Epithelial cell of proximal tubule (primary cell): ENCODE data around the gene ZSCAN10. TPM values are rescaled to one million over a fixed set of nuclear protein-coding genes. Genes with fewer than 3 reads are reported as not detected.

Experiments used
- DNase-seq: peaks from one replicate; pipeline ENCODE4 v3.0.0-alpha.2; 2011; ENCODE audit warnings: low read depth
- H3K4me3 ChIP-seq: 2 replicates; pipeline ENCODE4 v1.5.1; 2011; ENCODE audit warnings: low read depth, mild to moderate bottlenecking, low read length
- CTCF ChIP-seq: conservative IDR thresholded peaks from 2 replicates; pipeline ENCODE4 v1.5.1; 2012; ENCODE audit warnings: low read depth, mild to moderate bottlenecking, low read length
- total RNA-seq: library from RNA; depleted of rRNA; stranded (reverse); fragments of >200 nt; gene quantifications from 2 replicates; pipeline ENCODE4 v1.2.3, GENCODE V29; 2015

ZSCAN10 gene
- total RNA-seq, 1 donor from 2014 or later = not detected

- TF ChIP-seq CTCF = peak; percentile 71
- H3K4me3 ChIP-seq = no peak overlapping the region
- DNase-seq = no peak
Measured at GRCh38 chr16:3094289-3095027, 4.6 kb downstream of the ZSCAN10 start.

GRCh38 chr16:3092501-3092941, 6.6 kb downstream of the ZSCAN10 start:
- no peak for TF ChIP-seq CTCF
- DNase-seq = no peak
- H3K4me3 ChIP-seq = no peak overlapping the region

GRCh38 chr16:3091551-3091950, 7.5 kb downstream of the ZSCAN10 start:
- TF ChIP-seq CTCF = no peak
- DNase-seq = no peak

GRCh38 chr16:3089717-3090592, 9.1 kb downstream of the ZSCAN10 start:
- TF ChIP-seq CTCF = no peak
- no peak overlapping the region for H3K4me3 ChIP-seq
- DNase-seq = no peak

More at GRCh38 chr16:3091551-3091950, 7.5 kb downstream of the ZSCAN10 start:
- no peak overlapping the region for H3K4me3 ChIP-seq

- no peak for DNase-seq
- TF ChIP-seq CTCF = no peak
- no peak overlapping the region for H3K4me3 ChIP-seq
Measured at GRCh38 chr16:3088925-3089716, 10.0 kb downstream of the ZSCAN10 start.

- no peak for TF ChIP-seq CTCF
- no peak overlapping the region for H3K4me3 ChIP-seq
- DNase-seq = no peak
Measured at GRCh38 chr16:3088450-3088849, 10.6 kb downstream of the ZSCAN10 start.
